ENCODE results near the gene CDH13. TPM values are rescaled to one million over a fixed set of nuclear protein-coding genes. Genes with fewer than 3 reads are reported as not detected.

CDH13 gene
- total RNA-seq, 2 donors from 2014 or later: 228 to 280 TPM

- DNase-seq (ENCODE audit: low spot score): no peak
- TF ChIP-seq, protein P1, sequence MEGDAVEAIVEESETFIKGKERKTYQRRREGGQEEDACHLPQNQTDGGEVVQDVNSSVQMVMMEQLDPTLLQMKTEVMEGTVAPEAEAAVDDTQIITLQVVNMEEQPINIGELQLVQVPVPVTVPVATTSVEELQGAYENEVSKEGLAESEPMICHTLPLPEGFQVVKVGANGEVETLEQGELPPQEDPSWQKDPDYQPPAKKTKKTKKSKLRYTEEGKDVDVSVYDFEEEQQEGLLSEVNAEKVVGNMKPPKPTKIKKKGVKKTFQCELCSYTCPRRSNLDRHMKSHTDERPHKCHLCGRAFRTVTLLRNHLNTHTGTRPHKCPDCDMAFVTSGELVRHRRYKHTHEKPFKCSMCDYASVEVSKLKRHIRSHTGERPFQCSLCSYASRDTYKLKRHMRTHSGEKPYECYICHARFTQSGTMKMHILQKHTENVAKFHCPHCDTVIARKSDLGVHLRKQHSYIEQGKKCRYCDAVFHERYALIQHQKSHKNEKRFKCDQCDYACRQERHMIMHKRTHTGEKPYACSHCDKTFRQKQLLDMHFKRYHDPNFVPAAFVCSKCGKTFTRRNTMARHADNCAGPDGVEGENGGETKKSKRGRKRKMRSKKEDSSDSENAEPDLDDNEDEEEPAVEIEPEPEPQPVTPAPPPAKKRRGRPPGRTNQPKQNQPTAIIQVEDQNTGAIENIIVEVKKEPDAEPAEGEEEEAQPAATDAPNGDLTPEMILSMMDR (IDR thresholded peaks at IDR 0.05): no peak
- no peak overlapping the region for H3K4me3 ChIP-seq
- ATAC-seq (ENCODE audit: insufficient number of reproducible peaks, low FRiP score, low read depth): no peak
- H3K4me1 ChIP-seq (ENCODE audit: control insufficient read depth in 1 of 2, low read depth in 2 of 2): peaks cover 17 to 44% of the 10 kb centered on the region in 2 donors
- H3K27me3 ChIP-seq (replicated peaks; ENCODE audit: insufficient read depth): no peaks in the 10 kb centered on the region
- no peak overlapping the region for H3K27ac ChIP-seq
- peaks cover 5% of the 10 kb centered on the region for H3K9me3 ChIP-seq
- peaks cover 8% of the 10 kb centered on the region for H3K36me3 ChIP-seq
Measured at GRCh38 chr16:82732461-82732860, 105.7 kb downstream of the CDH13 start.

DNA sequence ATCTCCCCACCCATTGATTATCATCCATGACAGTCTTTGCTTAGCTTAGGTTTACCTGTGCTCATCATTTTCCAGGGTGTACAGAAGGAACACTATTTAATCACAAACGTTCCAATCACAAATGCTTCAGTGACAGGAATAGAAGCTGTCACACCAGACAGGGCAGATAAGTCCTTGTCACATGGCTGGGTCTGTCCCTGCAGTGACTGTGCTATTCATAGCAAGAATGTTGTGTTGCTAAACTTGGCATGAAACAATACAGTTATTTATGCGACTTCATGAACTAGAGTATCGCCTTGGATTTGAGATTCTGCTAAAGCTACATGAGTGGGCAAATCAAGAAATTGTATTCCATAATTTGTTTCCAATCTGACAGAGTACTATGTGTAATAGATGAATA, 108.4 kb downstream of the CDH13 start:
- ATAC-seq (ENCODE audit: insufficient number of reproducible peaks, low FRiP score, low read depth): peak; percentile 65
- Histone ChIP-seq H3K27ac (peak overlapping the region; percentile 67 to 70), H3K36me3 (no peaks in the 10 kb centered on the region)

DNA sequence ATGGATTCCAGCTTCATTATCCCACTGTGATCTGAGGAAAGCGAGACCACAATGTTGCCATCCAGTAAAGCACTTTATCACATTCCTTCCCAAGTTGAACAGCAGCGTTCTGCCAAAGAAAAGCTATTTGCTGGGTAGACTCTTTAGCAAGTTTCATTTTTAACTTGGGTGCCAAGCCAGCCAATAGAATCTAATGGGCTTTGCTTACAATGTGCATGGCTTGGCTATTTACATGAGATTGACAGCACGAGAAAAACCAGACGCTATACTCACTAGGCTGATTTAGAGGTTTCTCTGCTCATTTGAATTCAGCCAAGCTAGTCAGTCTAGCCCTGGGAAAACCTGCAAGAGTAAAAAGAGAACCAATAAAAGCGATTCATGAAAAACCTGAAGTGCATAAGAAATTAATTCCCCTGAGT, 108.9 kb downstream of the CDH13 start:
- Histone ChIP-seq H3K27ac (peak overlapping the region; percentile 67 to 70), H3K36me3 (no peaks in the 10 kb centered on the region), H3K27me3 (replicated peaks; ENCODE audit: insufficient read depth) (no peaks in the 10 kb centered on the region), H3K4me1 (ENCODE audit: control insufficient read depth in 1 of 2, low read depth in 2 of 2) (peaks cover 17 to 61% of the 10 kb centered on the region in 2 donors), H3K9me3 (no peaks in the 10 kb centered on the region), H3K4me3 (peak overlapping the region; percentile 36)
- DNase-seq (ENCODE audit: low spot score) (no peak), ATAC-seq (ENCODE audit: insufficient number of reproducible peaks, low FRiP score, low read depth) (peak; percentile 60)
- TF ChIP-seq, protein P1 (IDR thresholded peaks at IDR 0.05): no peak

More for the DNA sequence above, 108.4 kb downstream of the CDH13 start:
- Histone ChIP-seq H3K4me3 (peak overlapping the region; percentile 36), H3K9me3 (no peaks in the 10 kb centered on the region), H3K27me3 (replicated peaks; ENCODE audit: insufficient read depth) (no peaks in the 10 kb centered on the region), H3K4me1 (ENCODE audit: control insufficient read depth in 1 of 2, low read depth in 2 of 2) (peaks cover 17 to 62% of the 10 kb centered on the region in 2 donors)
- no peak for DNase-seq (ENCODE audit: low spot score)
- TF ChIP-seq, protein P1 (IDR thresholded peaks at IDR 0.05): no peak

DNA sequence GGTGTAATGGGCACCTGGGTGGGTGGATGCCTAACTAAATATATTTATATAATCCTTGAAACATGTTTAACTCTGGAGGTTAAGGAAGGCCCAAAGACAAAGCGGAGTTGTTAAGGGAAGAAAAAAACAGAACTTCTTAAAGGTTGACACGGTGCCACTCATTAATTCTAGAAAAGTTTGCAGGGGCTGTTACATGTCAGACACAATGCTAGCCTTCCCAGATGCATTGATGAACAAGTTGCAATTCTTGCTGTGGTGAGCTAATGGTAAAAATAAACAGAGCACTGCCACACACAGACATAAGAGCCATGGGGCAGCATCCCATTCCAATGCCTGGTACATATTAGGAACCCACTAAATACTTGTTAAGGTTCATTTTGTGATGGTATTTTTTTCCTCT, 109.5 kb downstream of the CDH13 start:
- Histone ChIP-seq H3K4me3 (peak overlapping the region; percentile 36), H3K36me3 (no peaks in the 10 kb centered on the region), H3K4me1 (ENCODE audit: control insufficient read depth in 1 of 2, low read depth in 2 of 2) (peaks cover 17 to 56% of the 10 kb centered on the region in 2 donors), H3K27ac (peak overlapping the region; percentile 56 to 67), H3K9me3 (no peaks in the 10 kb centered on the region), H3K27me3 (replicated peaks; ENCODE audit: insufficient read depth) (no peaks in the 10 kb centered on the region)
- TF ChIP-seq, protein P1 (IDR thresholded peaks at IDR 0.05): no peak
- ATAC-seq (ENCODE audit: insufficient number of reproducible peaks, low FRiP score, low read depth) (no peak), DNase-seq (ENCODE audit: low spot score) (no peak)

- TF ChIP-seq, protein P1 (IDR thresholded peaks at IDR 0.05): peak; percentile 17
- DNase-seq (ENCODE audit: low spot score): no peak
- Histone ChIP-seq H3K4me1 (ENCODE audit: control insufficient read depth in 1 of 2, low read depth in 2 of 2) (peaks cover 17 to 55% of the 10 kb centered on the region in 2 donors), H3K27me3 (replicated peaks; ENCODE audit: insufficient read depth) (no peaks in the 10 kb centered on the region), H3K4me3 (no peak overlapping the region), H3K27ac (peak overlapping the region in 1 of 2 donors; percentile 56), H3K36me3 (no peaks in the 10 kb centered on the region), H3K9me3 (no peaks in the 10 kb centered on the region)
- no peak for ATAC-seq (ENCODE audit: insufficient number of reproducible peaks, low FRiP score, low read depth)
Measured at GRCh38 chr16:82738699-82739098, 111.9 kb downstream of the CDH13 start.
